Keratinocyte (primary cell): ENCODE data around the gene C2orf78. TPM values are rescaled to one million over a fixed set of nuclear protein-coding genes. Genes with fewer than 3 reads are reported as not detected.

Experiments
- DNase-seq: peaks from one replicate; pipeline ENCODE4 v3.0.0-alpha.2; 2011; ENCODE audit warnings: low read depth, missing footprints, low spot score
- FAIRE-seq: peaks from 2 replicates; lab custom pipeline; 2011; peaks lifted over from hg19 to GRCh38; lab: Jason Lieb, UNC
- H2AFZ ChIP-seq: 2 replicates; pipeline ENCODE4 v1.6.0; 2012; ENCODE audit warnings: low read length, control low read depth, inconsistent platforms; ENCODE audit not compliant: control insufficient read depth
- H3K27ac ChIP-seq: 2 replicates; pipeline ENCODE4 v1.5.1; 2011; ENCODE audit warnings: low read length; ENCODE audit not compliant: control insufficient read depth, insufficient read depth
- H3K27me3 ChIP-seq: 3 replicates; pipeline ENCODE4 v1.6.0; 2011; ENCODE audit warnings: low read length; ENCODE audit not compliant: control insufficient read depth, insufficient read depth; ENCODE audit errors: extremely low read depth
- H3K36me3 ChIP-seq, 2 experiments: 2 replicates in 1 of 2; 3 replicates in 1 of 2; pipeline ENCODE4 v1.5.1; 2011; ENCODE audit warnings: low read length in 2 of 2, mild to moderate bottlenecking in 1 of 2; ENCODE audit not compliant: control insufficient read depth in 2 of 2, insufficient read depth in 2 of 2; ENCODE audit errors: extremely low read depth in 1 of 2
- H3K4me1 ChIP-seq: 3 replicates; pipeline ENCODE4 v1.5.1; 2011; ENCODE audit warnings: low read length; ENCODE audit not compliant: control insufficient read depth, insufficient read depth; ENCODE audit errors: extremely low read depth
- H3K4me2 ChIP-seq: 3 replicates; pipeline ENCODE4 v1.6.0; 2011; ENCODE audit warnings: low read depth, low read length; ENCODE audit not compliant: control insufficient read depth, insufficient read depth; ENCODE audit errors: extremely low read depth
- H3K4me3 ChIP-seq, 3 experiments: fragments of 200-600 bp in 1 of 3; sonication (generic) in 1 of 3; 2 replicates in 2 of 3; 3 replicates in 1 of 3; pipeline ENCODE4 v1.5.1; 2011 to 2016; ENCODE audit warnings: low read length in 3 of 3, mild to moderate bottlenecking in 3 of 3, control low read depth in 2 of 3, inconsistent platforms in 1 of 3, low read depth in 1 of 3, mixed read lengths in 1 of 3, mixed run types in 1 of 3, moderate library complexity in 1 of 3; ENCODE audit not compliant: control insufficient read depth in 2 of 3, insufficient read depth in 2 of 3; ENCODE audit errors: extremely low read depth in 1 of 3
- H3K79me2 ChIP-seq: 2 replicates; pipeline ENCODE4 v1.6.0; 2012; ENCODE audit warnings: low read length; ENCODE audit not compliant: control insufficient read depth, insufficient read depth
- H3K9ac ChIP-seq: 3 replicates; pipeline ENCODE4 v1.6.0; 2011; ENCODE audit warnings: low read length; ENCODE audit not compliant: control insufficient read depth, insufficient read depth; ENCODE audit errors: extremely low read depth
- H3K9me1 ChIP-seq: 3 replicates; pipeline ENCODE4 v1.6.0; 2011; ENCODE audit warnings: low read length; ENCODE audit not compliant: control insufficient read depth, insufficient read depth; ENCODE audit errors: extremely low read depth
- H3K9me3 ChIP-seq: 2 replicates; pipeline ENCODE4 v1.5.1; 2012; ENCODE audit warnings: low read depth, low read length; ENCODE audit not compliant: control insufficient read depth
- H4K20me1 ChIP-seq: 3 replicates; pipeline ENCODE4 v1.6.0; 2011; ENCODE audit warnings: low read length; ENCODE audit not compliant: control insufficient read depth, insufficient read depth; ENCODE audit errors: extremely low read depth
- CTCF ChIP-seq, 3 experiments: IDR thresholded peaks in 1 of 3; conservative IDR thresholded peaks in 1 of 3; optimal IDR thresholded peaks in 1 of 3; 2 replicates in 2 of 3; 3 replicates in 1 of 3; pipeline versions ENCODE3 to v1.5.1; 2011; ENCODE audit warnings: low read length in 3 of 3, mild to moderate bottlenecking in 3 of 3, moderate library complexity in 2 of 3, control low read depth in 1 of 3, inconsistent platforms in 1 of 3; ENCODE audit not compliant: insufficient read depth in 2 of 3; ENCODE audit errors: extremely low read depth in 1 of 3
- EZH2 ChIP-seq: IDR thresholded peaks from one replicate; pipeline ENCODE4 v1.6.1; 2012; ENCODE audit warnings: inconsistent platforms, mild to moderate bottlenecking, low read length, moderate library complexity
- dilution Hi-C: fragments of 300-500 bp; cut with MboI; formaldehyde crosslinking; loops from one replicate; pipeline ENCODE4 v1.7.0; 2020; ENCODE audit warnings: low sequenced_read_pairs; ENCODE audit not compliant: extremely low pct_ligation_motif_present
- polyA plus RNA-seq, 5 experiments: library from polyadenylated mRNA; depleted of rRNA in 3 of 5; stranded (reverse) in 3 of 5; stranded (forward) in 1 of 5; unstranded in 1 of 5; fragments of >200 nt; gene quantifications; 1 replicate in 1 of 5; 2 replicates in 3 of 5; 3 replicates in 1 of 5; pipeline versions ENCODE4 v1.2.1 to v1.2.3, GENCODE V29; 2011 to 2012; ENCODE audit warnings: missing spikeins in 2 of 5, low read depth in 1 of 5, low replicate concordance in 1 of 5

The C2orf78 gene
- polyA plus RNA-seq, 1 donor (not counting 4 experiments of a cell fraction or from before 2014, with no cell fraction given), result not detected

- TF ChIP-seq EZH2, result no peak
- H3K79me2 ChIP-seq, result peaks cover 9% of the 10 kb centered on the region
- FAIRE-seq, result no peak
- H4K20me1 ChIP-seq, result no peaks in the 10 kb centered on the region
- H2AFZ ChIP-seq, result no peak overlapping the region
- no peak overlapping the region for H3K4me3 ChIP-seq
- peaks cover 31 to 35% of the 10 kb centered on the region in 2 experiments for H3K36me3 ChIP-seq
- no peak overlapping the region for H3K27ac ChIP-seq
- no peaks in the 10 kb centered on the region for H3K4me1 ChIP-seq
- H3K4me2 ChIP-seq, result no peak overlapping the region
- H3K27me3 ChIP-seq, result no peaks in the 10 kb centered on the region
- DNase-seq, result no peak
- H3K9me1 ChIP-seq, result no peaks in the 10 kb centered on the region
- no peaks in the 10 kb centered on the region for H3K9me3 ChIP-seq
- dilution Hi-C loops, result no loop called here
- no peak overlapping the region for H3K9ac ChIP-seq
Observed at GRCh38 chr2:73762571-73762970, 21.4 kb upstream of the C2orf78 start.

DNA sequence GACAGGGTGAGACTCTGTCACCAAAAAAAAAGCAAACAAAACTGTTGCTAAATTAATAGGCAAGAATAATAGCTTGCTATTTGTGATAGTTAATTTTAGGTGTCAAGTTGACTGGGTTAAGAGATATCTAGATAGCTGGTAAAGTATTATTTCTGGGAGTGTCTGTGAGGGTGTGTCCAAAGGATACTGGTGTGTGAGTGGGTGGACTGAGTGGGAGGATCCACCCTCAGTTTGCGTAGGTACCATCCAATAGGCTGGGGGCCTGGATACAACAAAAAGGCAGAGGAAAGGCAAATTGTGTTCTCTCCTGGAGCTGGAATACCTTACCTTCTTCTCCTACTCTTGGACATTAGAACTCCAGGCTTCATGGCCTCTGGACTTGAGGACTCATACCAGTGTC is 19.0 kb upstream of the C2orf78 start:
- Histone ChIP-seq H3K27me3 (no peaks in the 10 kb centered on the region), H2AFZ (no peak overlapping the region), H3K36me3 (peaks cover 31 to 35% of the 10 kb centered on the region in 2 experiments), H3K9me3 (no peaks in the 10 kb centered on the region), H3K4me1 (no peaks in the 10 kb centered on the region), H3K79me2 (peaks cover 25% of the 10 kb centered on the region), H3K4me2 (no peak overlapping the region), H3K4me3 (no peak overlapping the region), H4K20me1 (no peaks in the 10 kb centered on the region), H3K9me1 (no peaks in the 10 kb centered on the region), H3K27ac (no peak overlapping the region), H3K9ac (no peak overlapping the region)
- no peak for FAIRE-seq
- TF ChIP-seq EZH2 (no peak), CTCF (optimal IDR thresholded peaks at IDR 0.05 in 1 of 3, IDR thresholded peaks at IDR 0.05 in 1 of 3, conservative IDR thresholded peaks at IDR 0.05 in 1 of 3; ENCODE audit: extremely low read depth in 1 of 3, insufficient read depth in 2 of 3, low read length in 3 of 3) (no peak)
- dilution Hi-C loops, result no loop called here
- no peak for DNase-seq

DNA sequence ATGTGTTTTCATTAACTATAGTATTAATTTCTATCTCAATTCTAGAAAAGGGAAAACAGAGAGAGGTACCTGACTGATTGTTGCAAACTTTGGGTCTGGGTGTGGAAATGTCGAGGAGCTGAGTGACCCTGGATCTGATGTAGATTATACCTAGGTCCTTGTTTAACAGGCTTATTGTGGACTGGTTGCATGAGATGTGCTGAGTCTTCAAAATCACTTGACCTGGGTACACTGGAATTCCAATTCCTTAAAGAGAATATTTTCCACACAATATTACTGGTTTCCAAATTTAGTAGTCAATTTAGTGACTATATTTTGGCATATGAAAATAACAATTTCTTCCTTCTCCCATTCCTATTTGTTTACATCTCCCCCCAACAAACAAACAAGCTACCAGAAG is 17.6 kb upstream of the C2orf78 start:
- Histone ChIP-seq H3K9me3 (no peaks in the 10 kb centered on the region), H2AFZ (no peak overlapping the region), H3K4me3 (no peak overlapping the region), H3K9ac (no peak overlapping the region), H3K4me2 (no peak overlapping the region), H3K9me1 (no peaks in the 10 kb centered on the region), H4K20me1 (no peaks in the 10 kb centered on the region), H3K4me1 (no peaks in the 10 kb centered on the region), H3K79me2 (peaks cover 36% of the 10 kb centered on the region), H3K27me3 (no peaks in the 10 kb centered on the region), H3K36me3 (peaks cover 27 to 36% of the 10 kb centered on the region in 2 experiments), H3K27ac (no peak overlapping the region)
- TF ChIP-seq CTCF (optimal IDR thresholded peaks at IDR 0.05 in 1 of 3, IDR thresholded peaks at IDR 0.05 in 1 of 3, conservative IDR thresholded peaks at IDR 0.05 in 1 of 3; ENCODE audit: extremely low read depth in 1 of 3, insufficient read depth in 2 of 3, low read length in 3 of 3) (no peak), EZH2 (no peak)
- DNase-seq (no peak), FAIRE-seq (no peak)
- dilution Hi-C loops, result no loop called here
